Glomerular visceral epithelial cell (primary cell): ENCODE data around the gene AGPAT1.
"Not testable (repeated sequence)": the region's sequence is repeated elsewhere in the genome, so short reads cannot be mapped to it uniquely, and the experiment has no call there.

Experiments
- DNase-seq: peaks from one replicate; pipeline ENCODE4 v3.0.0-alpha.2; 2016; ENCODE audit errors: extremely low spot score

AGPAT1 gene

GRCh38 chr6:32175711-32176475 is at the start of gene AGPAT1:
TSS of gene AGPAT1 (minus strand) at chr6:32176084. CDS start at chr6:32171496, 4,588 bp downstream.
- peak; percentile 97 for DNase-seq

DNA sequence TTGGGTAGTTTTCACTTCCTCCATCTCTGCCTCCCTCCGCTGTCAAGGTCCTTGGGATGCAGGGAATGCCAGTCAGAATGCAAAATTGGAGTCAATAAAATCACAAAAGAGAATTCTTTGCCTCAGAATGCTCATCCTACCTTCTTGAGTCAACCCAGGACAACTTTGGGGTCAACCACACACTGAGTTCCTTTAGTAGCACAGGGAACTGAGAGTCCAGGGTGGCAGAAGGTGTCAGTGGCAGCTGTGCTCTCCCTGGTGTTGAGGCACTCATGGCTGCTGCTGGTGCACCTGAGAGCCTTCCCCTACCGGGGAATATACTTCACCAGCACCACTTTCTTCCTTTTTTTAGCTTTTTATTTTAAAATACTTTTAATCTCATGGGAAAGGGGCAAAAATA is 48.8 kb upstream of the AGPAT1 start:
- no peak for DNase-seq

DNA sequence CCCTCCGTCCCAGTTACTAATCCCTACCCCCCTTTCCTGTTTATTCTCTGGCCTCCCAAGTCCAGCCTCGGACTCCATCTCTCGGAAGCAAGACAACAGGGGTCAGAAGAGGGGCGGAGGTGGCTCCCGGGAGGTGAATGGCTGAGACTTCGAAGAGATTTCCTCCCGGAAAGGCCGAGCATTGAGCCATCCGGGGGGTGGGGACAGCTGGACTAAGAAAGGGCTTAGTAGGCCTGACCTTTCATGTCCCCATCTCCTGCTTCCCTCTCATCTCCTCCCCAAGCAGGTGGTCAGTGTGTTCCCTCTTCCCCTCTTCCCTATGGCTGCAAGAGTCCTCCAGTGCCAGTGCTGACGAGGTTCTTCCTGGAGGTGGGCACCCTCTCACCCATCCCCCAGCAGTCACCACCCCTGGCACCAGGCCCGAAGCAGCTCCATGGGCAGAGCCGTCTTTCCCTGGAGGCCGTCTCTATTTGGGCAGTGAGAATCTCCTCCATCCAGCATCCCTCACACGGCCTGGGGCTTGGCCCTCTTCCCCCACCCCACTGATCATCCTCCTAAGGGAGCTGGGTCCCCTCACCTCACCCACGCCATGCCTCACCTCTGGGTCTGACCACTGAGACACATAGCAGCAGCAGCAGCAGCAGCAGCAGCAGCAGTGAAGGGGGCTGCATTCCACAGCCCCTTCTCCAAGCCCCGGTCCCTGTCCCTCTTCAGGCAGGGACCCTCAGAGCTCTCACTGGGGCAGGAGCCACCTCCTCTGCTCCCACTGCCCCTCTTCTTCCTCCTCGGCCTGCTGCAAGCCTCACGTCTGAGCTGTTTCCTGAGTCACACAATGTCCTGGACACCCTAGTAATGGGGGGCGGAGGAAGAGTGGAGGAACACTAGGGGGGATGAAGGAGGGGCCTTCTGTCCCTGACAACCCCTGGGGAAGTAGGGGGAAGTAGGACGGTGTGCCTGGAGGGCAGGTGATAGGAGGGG is 47.7 kb upstream of the AGPAT1 start, which contains the start of gene NOTCH4:
TSS of gene NOTCH4 (minus strand) at position 810 of the 978 bp plus-strand sequence. CDS start at position 671, 139 bp downstream.
- DNase-seq: no peak

- no peak for DNase-seq
These were observed 46.7 kb upstream of the AGPAT1 start for GRCh38 chr6:32222333-32223230.

DNA sequence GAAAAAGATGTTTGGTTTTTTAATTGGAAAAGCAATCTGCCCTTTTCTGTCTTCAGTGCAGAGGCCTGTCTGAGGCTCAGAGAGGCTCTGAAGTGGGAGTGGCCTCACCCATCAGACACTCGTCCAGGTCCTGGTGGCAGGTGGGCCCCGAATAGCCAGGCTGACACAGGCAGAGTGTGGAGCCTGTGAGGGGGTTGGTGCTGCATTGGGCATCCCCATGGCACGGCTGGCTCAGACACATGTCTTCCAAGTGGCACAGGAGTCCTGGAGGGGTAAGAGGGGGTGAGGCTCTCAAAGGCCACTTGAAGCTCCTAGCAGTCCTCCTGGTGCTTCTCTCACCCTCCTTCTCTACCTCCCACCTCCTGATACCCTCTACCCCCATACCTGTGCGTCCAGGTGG is 44.1 kb upstream of the AGPAT1 start:
- no peak for DNase-seq

DNA sequence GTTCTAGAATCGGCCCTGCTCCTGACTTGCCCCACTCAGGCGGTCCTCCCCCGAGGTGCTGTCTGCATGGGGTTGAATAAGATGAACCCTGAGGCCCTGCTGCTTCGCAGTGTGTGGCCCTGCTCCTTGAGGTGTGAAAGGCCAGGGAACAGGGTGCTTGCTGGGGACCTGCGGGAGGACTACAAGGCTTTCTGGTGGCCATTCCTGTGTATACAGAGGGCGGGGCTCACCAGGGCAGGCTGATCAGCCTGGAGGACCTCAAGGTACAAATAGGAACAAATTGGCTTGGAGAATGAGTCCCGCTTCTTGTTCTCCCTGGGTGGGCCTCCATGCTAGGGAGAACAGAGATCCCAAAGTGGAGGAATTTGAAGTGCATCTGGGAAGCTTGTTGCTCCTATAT is 42.3 kb upstream of the AGPAT1 start:
- no peak for DNase-seq

- DNase-seq: no peak
These were observed 41.1 kb upstream of the AGPAT1 start for GRCh38 chr6:32216998-32217397.

DNA sequence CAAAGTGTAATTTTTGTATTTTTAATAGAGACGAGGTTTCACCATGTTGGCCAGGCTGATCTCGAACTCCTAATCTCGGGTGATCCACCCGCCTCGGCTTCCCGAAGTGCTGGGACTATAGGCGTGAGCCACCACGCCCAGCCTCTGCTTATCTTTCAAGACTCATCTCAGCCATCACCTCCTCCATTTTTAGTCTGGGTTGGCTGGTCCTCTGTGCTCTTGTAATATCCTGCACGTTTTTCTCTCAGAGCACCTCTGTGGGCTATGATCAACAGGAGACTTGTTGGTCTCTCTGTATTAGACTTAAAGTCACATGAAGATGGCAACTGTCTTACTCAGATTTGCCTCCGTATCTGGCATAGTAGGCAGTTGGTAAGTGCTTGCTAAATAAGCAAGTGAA is 40.4 kb upstream of the AGPAT1 start:
- DNase-seq: no peak

DNA sequence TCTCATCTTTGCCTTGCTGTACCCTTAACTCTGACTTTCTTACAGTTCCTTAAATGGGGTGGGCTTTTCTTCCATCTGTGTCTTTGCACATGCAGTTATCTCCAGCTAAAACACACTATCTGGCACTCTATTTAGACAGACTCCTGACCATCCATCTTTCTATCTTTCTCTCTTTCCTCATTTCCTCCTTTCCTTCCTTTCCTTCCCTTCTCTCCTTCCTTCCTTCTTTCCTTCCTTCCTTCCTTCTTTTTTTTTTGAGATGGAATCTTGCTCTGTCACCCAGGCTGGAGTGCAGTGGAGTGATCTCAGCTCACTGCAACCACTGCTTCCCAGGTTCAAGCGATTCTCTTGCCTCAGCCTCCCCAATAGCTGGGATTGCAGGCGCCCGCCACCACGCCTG is 39.7 kb upstream of the AGPAT1 start:
- no peak for DNase-seq

DNA sequence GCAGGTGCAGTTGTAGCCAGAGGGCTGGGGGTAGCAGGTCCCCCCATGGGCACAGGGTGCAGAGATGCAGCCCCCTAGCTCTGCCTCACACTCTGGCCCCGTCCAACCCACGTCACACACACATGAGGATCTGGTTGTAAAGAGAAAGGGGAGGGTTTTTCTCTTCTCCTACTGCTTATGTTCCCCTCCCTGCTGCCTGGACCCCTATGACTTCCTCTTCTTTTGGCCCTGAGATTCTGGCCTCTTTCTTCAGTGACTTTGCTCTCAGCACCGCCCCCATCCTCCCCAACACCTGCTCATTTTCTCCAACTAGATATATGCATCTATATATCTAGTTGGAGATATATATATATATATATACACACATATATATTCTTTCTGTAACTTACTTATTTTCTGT is 38.2 kb upstream of the AGPAT1 start:
- DNase-seq: no peak

DNA sequence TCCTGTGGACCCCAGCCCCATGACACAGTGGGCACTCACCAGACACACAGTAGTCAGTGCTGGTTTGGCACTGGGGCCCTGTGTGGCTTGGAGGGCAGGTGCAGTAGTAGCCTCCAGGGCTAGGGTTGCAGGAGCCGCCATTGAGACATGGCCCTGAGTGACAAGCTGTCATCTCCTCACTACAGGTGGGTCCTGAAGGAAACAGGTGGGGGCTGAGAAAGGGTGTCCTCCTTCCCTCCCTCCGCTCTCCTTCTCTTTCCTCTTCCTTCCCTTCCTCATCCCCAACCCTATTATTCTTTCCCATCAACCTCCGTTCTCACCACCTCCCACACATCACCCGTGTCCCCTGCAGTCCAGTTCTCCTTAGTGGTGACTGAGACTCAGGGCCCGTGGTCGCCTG is 37.8 kb upstream of the AGPAT1 start:
- no peak for DNase-seq

GRCh38 chr6:32212076-32212760 is 36.3 kb upstream of the AGPAT1 start:
- no peak for DNase-seq

DNA sequence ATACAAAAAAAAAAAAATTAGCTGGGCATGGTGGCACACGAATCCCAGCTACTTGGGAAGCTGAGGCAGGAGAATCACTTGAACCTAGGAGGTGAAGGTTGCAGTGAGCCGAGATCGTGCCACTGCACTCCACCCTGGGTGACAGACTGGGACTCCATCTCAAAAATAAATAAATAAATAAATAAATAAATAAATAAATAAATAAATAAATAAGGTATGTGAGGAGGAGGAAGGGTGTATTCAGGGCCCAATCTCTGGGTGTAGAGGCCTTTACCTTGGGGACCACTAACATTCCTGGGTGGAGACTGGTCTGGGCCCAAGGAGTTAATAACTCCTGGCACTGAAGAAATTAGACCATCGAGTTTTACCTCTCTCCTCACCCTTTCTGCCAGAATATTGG is 35.5 kb upstream of the AGPAT1 start:
- not testable (repeated sequence) for DNase-seq

GRCh38 chr6:32210191-32210601 is 34.3 kb upstream of the AGPAT1 start:
- no peak for DNase-seq

- DNase-seq: no peak
These were observed 33.1 kb upstream of the AGPAT1 start for GRCh38 chr6:32208996-32209395.

GRCh38 chr6:32204268-32204715 is 28.4 kb upstream of the AGPAT1 start:
- no peak for DNase-seq

DNA sequence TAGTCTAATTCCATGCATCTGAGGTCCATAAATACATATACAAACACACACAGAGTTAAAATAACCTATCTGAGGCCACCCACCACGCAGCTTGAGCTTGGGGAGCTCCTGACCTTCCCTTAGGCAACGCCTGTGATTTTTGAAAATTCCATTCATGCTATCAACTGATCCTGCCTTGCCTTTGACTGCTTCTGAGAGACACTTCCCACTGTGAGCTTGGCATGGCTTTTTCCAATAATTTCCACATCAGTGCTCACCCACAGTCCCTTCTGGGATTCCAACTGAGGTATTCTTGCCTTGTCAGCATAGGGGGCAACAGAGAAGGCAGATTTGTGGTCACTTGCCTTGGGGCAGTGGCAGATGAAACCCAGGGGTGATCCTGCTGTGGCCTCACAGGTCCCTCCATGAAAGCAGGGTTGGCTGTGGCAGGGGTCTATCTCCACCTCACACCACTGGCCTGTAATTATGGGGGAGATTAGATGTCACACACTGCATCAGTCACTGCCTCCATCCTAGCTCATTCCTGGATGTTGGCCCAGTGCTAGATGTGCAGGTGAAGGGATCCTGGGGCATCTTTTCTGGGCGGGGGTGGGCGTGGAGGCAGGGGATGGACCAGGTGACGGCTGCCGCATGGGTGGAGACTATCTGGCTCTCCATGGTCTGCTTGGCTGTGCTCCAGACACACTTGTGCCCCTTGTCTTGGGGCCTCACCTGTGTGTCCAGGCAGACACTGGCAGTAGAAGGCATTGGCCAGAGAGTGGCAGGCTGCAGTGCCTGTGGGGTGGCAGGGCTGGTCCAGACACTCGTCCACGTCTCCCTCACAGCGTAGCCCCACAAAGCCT is 27.8 kb upstream of the AGPAT1 start:
- DNase-seq: no peak

DNA sequence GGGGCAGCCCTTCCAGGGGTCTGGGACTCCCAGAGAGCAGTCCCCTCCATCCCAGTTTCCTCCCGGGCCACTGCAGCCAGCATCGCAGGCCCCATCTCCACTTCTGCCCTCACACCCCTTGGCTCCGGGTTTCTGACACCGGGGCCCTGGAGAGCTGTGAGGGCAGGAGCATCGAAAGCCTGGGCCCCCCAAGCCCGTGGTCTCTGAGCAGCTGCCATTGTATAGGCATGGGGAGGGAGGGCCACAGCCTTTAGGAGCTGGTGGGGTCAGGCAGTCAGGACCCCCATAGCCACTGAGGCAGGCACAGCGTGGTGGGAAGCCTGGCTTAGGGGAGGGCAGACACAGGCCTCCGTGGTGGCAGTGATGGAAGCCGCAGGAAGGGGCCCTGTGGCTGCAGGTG is 26.3 kb upstream of the AGPAT1 start:
- DNase-seq: no peak

- no peak for DNase-seq
These were observed 25.0 kb upstream of the AGPAT1 start for GRCh38 chr6:32200711-32201475.
